GM12801 (cell line): ENCODE measurements around the gene DNAI4.

Experiments used
- CTCF ChIP-seq: IDR thresholded peaks from one replicate; pipeline ENCODE4 v1.5.1; 2011; ENCODE audit warnings: control low read depth; ENCODE audit not compliant: insufficient read length; ENCODE audit errors: extremely low read depth

Gene DNAI4

GRCh38 chr1:66932291-66932690 lies 7.6 kb upstream of the DNAI4 start:
- no peak for TF ChIP-seq CTCF

- TF ChIP-seq CTCF, result no peak
Measured at GRCh38 chr1:66931590-66931989, 6.9 kb upstream of the DNAI4 start.

GRCh38 chr1:66930823-66931174 lies 6.1 kb upstream of the DNAI4 start:
- TF ChIP-seq CTCF, result no peak

- no peak for TF ChIP-seq CTCF
Measured at GRCh38 chr1:66929999-66930822, 5.6 kb upstream of the DNAI4 start.

GRCh38 chr1:66929691-66929998 lies 5.0 kb upstream of the DNAI4 start:
- no peak for TF ChIP-seq CTCF

- TF ChIP-seq CTCF, result no peak
Measured at GRCh38 chr1:66929146-66929688, 4.6 kb upstream of the DNAI4 start.

GRCh38 chr1:66927528-66927927 lies 2.9 kb upstream of the DNAI4 start:
- TF ChIP-seq CTCF, result no peak

- TF ChIP-seq CTCF, result no peak
Measured at GRCh38 chr1:66925944-66926343, 1.3 kb upstream of the DNAI4 start.
